K562 (cell line): ENCODE data around the gene CDKN2C. TPM values are rescaled to one million over a fixed set of nuclear protein-coding genes. Genes with fewer than 3 reads are reported as not detected.

Experiments used
- CAMTA2 ChIP-seq: fragments of 250-450 bp; sonication (Bioruptor Pico); conservative IDR thresholded peaks from 2 replicates; pipeline ENCODE4 v1.5.1; 2022
- CSDE1 ChIP-seq, 2 experiments: fragments of 450-650 bp; IDR thresholded peaks; 2 replicates each; pipeline ENCODE4 v1.6.1; 2016; ENCODE audit warnings: mild to moderate bottlenecking in 1 of 2
- FOXA3 ChIP-seq, 2 experiments: fragments of 450-650 bp in 1 of 2; sonication (generic) in 1 of 2; formaldehyde crosslinking; IDR thresholded peaks in 1 of 2; conservative IDR thresholded peaks in 1 of 2; 2 replicates each; pipeline versions ENCODE4 v1.4.0 to v1.8.0; 2020 to 2022; ENCODE audit warnings: mild to moderate bottlenecking in 2 of 2, missing genetic modification reagents in 1 of 2
- FOXP1 ChIP-seq: sonication (generic); formaldehyde crosslinking; IDR thresholded peaks from 2 replicates; pipeline ENCODE4 v1.8.0; 2022; ENCODE audit warnings: mild to moderate bottlenecking, missing genetic modification reagents
- GATAD2B ChIP-seq: fragments of 450-650 bp; IDR thresholded peaks from 2 replicates; pipeline ENCODE4 v1.6.1; 2017; ENCODE audit warnings: mild to moderate bottlenecking, borderline replicate concordance
- HMG20A ChIP-seq: fragments of 450-650 bp; formaldehyde crosslinking; conservative IDR thresholded peaks from 2 replicates; pipeline ENCODE4 v1.4.0; 2020; ENCODE audit warnings: mild to moderate bottlenecking, mixed read lengths
- HNRNPH1 ChIP-seq: fragments of 200-400 bp; formaldehyde crosslinking; optimal IDR thresholded peaks from 2 replicates; pipeline ENCODE3; 2017; ENCODE audit warnings: low read depth, mild to moderate bottlenecking, low read length, moderate library complexity
- MYC ChIP-seq, 2 experiments: fragments of 250-450 bp in 1 of 2; sonication (Bioruptor Pico) in 1 of 2; IDR thresholded peaks; 2 replicates each; pipeline versions ENCODE4 v1.5.1 to v1.6.1; 2012 to 2021; ENCODE audit warnings: low read depth in 2 of 2, borderline replicate concordance in 1 of 2, improper control_type of control experiment in 1 of 2, low read length in 1 of 2, mild to moderate bottlenecking in 1 of 2, moderate library complexity in 1 of 2
- NCOA2 ChIP-seq, 2 experiments: fragments of 450-650 bp; IDR thresholded peaks; 2 replicates each; pipeline ENCODE4 v1.6.1; 2018; ENCODE audit warnings: mild to moderate bottlenecking in 2 of 2, moderate library complexity in 1 of 2; ENCODE audit not compliant: partially characterized antibody in 2 of 2
- NRF1 ChIP-seq, 2 experiments: fragments of 450-650 bp; IDR thresholded peaks in 1 of 2; conservative IDR thresholded peaks in 1 of 2; 2 replicates each; pipeline ENCODE4 v1.6.1; 2014; ENCODE audit warnings: mild to moderate bottlenecking in 2 of 2
- SIRT6 ChIP-seq: IDR thresholded peaks from one replicate; pipeline ENCODE4 v1.6.1; 2012; ENCODE audit warnings: low read depth, mild to moderate bottlenecking, control low read depth, inconsistent platforms, low read length, moderate library complexity
- TEAD2 ChIP-seq: fragments of 450-650 bp; IDR thresholded peaks from 2 replicates; pipeline ENCODE4 v1.6.1; 2016; ENCODE audit warnings: missing genetic modification characterization, control low read depth, missing compliant biosample characterization
- ZC3H8 ChIP-seq: fragments of 450-650 bp; IDR thresholded peaks from 2 replicates; pipeline ENCODE4 v1.6.1; 2017
- ZNF41 ChIP-seq: fragments of 250-450 bp; sonication (Bioruptor Pico); conservative IDR thresholded peaks from 2 replicates; pipeline ENCODE4 v1.4.0; 2020; ENCODE audit warnings: mild to moderate bottlenecking
- ZNF436 ChIP-seq: fragments of 250-450, 450-650 bp; sonication (Bioruptor Pico); formaldehyde crosslinking; IDR thresholded peaks from 2 replicates; pipeline ENCODE4 v1.7.0; 2020; ENCODE audit warnings: mild to moderate bottlenecking
- ZNF586 ChIP-seq: fragments of 450-650 bp; formaldehyde crosslinking; conservative IDR thresholded peaks from 2 replicates; pipeline ENCODE4 v1.4.0; 2020; ENCODE audit warnings: mild to moderate bottlenecking, moderate library complexity
- polyA plus RNA-seq, 8 experiments: library from polyadenylated mRNA; depleted of rRNA in 4 of 8; stranded (reverse) in 5 of 8; unstranded in 3 of 8; fragments of >200 nt; fragmentation: Nextera tagmentation in 2 of 8; fragmentation: Illumina TruSeq in 1 of 8; extraction: Ambion mirVana in 2 of 8; extraction: Trizol in 1 of 8; gene quantifications; 2 replicates each; pipeline versions ENCODE4 v1.2.1 to v1.2.3, GENCODE V29; 2011 to 2014; ENCODE audit warnings: inconsistent platforms in 1 of 8, missing spikeins in 1 of 8
- total RNA-seq, 7 experiments: library from RNA; depleted of rRNA in 6 of 7; stranded (reverse); fragments of >200 nt in 6 of 7; fragmentation: Illumina TruSeq in 2 of 7; extraction: Trizol in 2 of 7; gene quantifications; 2 replicates each; pipeline versions ENCODE4 v1.2.1 to v1.2.3, GENCODE V29; 2011 to 2021; ENCODE audit warnings: low replicate concordance in 1 of 7
- TF ChIP-seq, protein P1 (sequence below): fragments of 250-450 bp; sonication (Bioruptor Pico); IDR thresholded peaks from 2 replicates; pipeline ENCODE4 v1.4.0; 2020
- TF ChIP-seq, protein P2 (sequence below), 2 experiments: IDR thresholded peaks; 2 replicates each; pipeline ENCODE4 v1.6.1; 2011; ENCODE audit warnings: borderline replicate concordance in 1 of 2, control low read depth in 1 of 2, low read depth in 1 of 2, low read length in 1 of 2, mild to moderate bottlenecking in 1 of 2, mixed read lengths in 1 of 2, moderate library complexity in 1 of 2; ENCODE audit not compliant: insufficient read depth in 1 of 2, insufficient read length in 1 of 2, poor library complexity in 1 of 2, severe bottlenecking in 1 of 2; ENCODE audit errors: extremely low read depth in 1 of 2
- TF ChIP-seq, protein P3 (sequence below), 2 experiments: fragments of 450-650 bp in 1 of 2; sonication (generic) in 1 of 2; formaldehyde crosslinking; conservative IDR thresholded peaks; 2 replicates each; pipeline versions ENCODE4 v1.4.0 to v1.8.1; 2020 to 2022; ENCODE audit warnings: mild to moderate bottlenecking in 1 of 2, missing genetic modification reagents in 1 of 2

Gene CDKN2C
- total and polyA plus RNA-seq, 9 of the 15 experiments (the other 6 are each of a cell fraction or from before 2014, with no cell fraction given), result 11.9 to 74.3 (median 45.9) TPM

DNA sequence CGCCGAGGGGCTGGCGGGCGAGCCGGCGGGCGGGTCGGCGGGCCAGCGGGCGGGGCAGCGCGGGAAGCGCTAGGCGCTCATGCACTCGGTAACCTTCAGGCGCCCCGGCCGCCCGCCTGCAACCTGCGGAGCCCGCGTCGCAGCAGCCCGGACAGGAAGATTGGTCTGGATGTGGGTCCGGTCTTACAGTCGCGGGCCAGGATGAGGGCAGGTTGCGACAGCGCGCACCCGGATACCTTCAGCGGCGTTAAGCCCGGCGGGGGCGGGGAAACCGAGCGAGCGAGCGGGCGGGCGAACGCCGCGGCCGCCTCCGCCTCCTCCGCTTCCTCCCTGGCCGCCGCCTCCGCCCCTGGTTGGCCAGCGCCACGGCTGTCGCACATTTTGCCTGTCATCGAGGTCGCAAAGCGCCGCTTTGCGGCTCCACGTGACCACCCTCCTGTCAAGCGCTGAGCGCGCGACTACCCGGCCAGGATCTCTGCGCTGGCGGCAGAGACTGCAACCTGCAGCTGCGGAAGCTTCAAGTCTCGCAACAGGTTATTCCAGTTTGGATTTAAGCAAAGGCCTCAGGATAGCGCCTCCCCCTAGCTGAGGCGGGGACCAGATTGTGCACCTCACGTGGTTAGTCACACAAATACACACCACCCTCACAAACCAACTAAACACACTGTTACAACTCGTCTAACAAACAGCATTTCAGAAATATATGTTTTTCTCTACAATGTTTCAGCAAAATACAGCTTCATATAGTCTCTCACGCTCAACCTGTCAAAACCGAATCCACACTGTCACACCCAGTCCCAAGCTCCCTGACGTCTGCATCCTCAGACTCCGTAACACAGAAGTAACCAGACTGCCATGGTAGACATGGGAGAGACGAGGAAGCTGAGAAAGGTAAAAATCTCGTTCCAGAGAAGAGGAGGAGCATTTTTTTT is 9.9 kb upstream of the CDKN2C start, which contains the start of gene FAF1 (continued):
- TF ChIP-seq, protein P1, sequence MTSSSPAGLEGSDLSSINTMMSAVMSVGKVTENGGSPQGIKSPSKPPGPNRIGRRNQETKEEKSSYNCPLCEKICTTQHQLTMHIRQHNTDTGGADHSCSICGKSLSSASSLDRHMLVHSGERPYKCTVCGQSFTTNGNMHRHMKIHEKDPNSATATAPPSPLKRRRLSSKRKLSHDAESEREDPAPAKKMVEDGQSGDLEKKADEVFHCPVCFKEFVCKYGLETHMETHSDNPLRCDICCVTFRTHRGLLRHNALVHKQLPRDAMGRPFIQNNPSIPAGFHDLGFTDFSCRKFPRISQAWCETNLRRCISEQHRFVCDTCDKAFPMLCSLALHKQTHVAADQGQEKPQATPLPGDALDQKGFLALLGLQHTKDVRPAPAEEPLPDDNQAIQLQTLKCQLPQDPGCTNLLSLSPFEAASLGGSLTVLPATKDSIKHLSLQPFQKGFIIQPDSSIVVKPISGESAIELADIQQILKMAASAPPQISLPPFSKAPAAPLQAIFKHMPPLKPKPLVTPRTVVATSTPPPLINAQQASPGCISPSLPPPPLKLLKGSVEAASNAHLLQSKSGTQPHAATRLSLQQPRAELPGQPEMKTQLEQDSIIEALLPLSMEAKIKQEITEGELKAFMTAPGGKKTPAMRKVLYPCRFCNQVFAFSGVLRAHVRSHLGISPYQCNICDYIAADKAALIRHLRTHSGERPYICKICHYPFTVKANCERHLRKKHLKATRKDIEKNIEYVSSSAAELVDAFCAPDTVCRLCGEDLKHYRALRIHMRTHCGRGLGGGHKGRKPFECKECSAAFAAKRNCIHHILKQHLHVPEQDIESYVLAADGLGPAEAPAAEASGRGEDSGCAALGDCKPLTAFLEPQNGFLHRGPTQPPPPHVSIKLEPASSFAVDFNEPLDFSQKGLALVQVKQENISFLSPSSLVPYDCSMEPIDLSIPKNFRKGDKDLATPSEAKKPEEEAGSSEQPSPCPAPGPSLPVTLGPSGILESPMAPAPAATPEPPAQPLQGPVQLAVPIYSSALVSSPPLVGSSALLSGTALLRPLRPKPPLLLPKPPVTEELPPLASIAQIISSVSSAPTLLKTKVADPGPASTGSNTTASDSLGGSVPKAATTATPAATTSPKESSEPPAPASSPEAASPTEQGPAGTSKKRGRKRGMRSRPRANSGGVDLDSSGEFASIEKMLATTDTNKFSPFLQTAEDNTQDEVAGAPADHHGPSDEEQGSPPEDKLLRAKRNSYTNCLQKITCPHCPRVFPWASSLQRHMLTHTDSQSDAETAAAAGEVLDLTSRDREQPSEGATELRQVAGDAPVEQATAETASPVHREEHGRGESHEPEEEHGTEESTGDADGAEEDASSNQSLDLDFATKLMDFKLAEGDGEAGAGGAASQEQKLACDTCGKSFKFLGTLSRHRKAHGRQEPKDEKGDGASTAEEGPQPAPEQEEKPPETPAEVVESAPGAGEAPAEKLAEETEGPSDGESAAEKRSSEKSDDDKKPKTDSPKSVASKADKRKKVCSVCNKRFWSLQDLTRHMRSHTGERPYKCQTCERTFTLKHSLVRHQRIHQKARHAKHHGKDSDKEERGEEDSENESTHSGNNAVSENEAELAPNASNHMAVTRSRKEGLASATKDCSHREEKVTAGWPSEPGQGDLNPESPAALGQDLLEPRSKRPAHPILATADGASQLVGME (CRISPR knock-in tag), result no peak
- TF ChIP-seq GATAD2B, result no peak; the same call in none of the 2 replicates
- peak in 1 of 2 experiments; percentile 79 for TF ChIP-seq NCOA2 (IDR thresholded peaks at IDR 0.05; ENCODE audit: partially characterized antibody in 2 of 2)
- peak; percentile 84 to 87 for TF ChIP-seq NRF1 (conservative IDR thresholded peaks at IDR 0.05 in 1 of 2, IDR thresholded peaks at IDR 0.05 in 1 of 2)
- no peak for TF ChIP-seq HMG20A
- no peak for TF ChIP-seq ZNF436 (CRISPR knock-in tag)
- TF ChIP-seq, protein P2, sequence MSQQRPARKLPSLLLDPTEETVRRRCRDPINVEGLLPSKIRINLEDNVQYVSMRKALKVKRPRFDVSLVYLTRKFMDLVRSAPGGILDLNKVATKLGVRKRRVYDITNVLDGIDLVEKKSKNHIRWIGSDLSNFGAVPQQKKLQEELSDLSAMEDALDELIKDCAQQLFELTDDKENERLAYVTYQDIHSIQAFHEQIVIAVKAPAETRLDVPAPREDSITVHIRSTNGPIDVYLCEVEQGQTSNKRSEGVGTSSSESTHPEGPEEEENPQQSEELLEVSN (IDR thresholded peaks at IDR 0.05; ENCODE audit: borderline replicate concordance in 1 of 2, extremely low read depth in 1 of 2, insufficient read depth in 1 of 2, insufficient read length in 1 of 2, low read depth in 1 of 2, low read length in 1 of 2, poor library complexity in 1 of 2, severe bottlenecking in 1 of 2), result peak; percentile 42 to 68
- no peak for TF ChIP-seq CAMTA2 (CRISPR knock-in tag)
- TF ChIP-seq FOXP1 (CRISPR knock-in tag), result peak; percentile 65
- TF ChIP-seq, protein P3, sequence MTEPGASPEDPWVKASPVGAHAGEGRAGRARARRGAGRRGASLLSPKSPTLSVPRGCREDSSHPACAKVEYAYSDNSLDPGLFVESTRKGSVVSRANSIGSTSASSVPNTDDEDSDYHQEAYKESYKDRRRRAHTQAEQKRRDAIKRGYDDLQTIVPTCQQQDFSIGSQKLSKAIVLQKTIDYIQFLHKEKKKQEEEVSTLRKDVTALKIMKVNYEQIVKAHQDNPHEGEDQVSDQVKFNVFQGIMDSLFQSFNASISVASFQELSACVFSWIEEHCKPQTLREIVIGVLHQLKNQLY (CRISPR knock-in tag; conservative IDR thresholded peaks at IDR 0.05), result no peak
- no peak; a peak in 1 of 4 replicates for TF ChIP-seq FOXA3 (CRISPR knock-in tag; conservative IDR thresholded peaks at IDR 0.05 in 1 of 2, IDR thresholded peaks at IDR 0.05 in 1 of 2)
- no peak for TF ChIP-seq HNRNPH1
- no peak for TF ChIP-seq ZNF586 (CRISPR knock-in tag)
- TF ChIP-seq TEAD2 (tag), result no peak
- no peak; a peak in 2 of 4 replicates for TF ChIP-seq CSDE1 (IDR thresholded peaks at IDR 0.05)
- 0 out of 2 replicates have a peak, but pooled peaks have one; percentile 20 for TF ChIP-seq ZNF41 (CRISPR knock-in tag)
- TF ChIP-seq SIRT6, result no peak
- no peak for TF ChIP-seq ZC3H8
- TF ChIP-seq MYC (IDR thresholded peaks at IDR 0.05; ENCODE audit: low read depth, low read length), result peak; percentile 99
- peak; percentile 84; the same call in 1 of the 2 replicates for TF ChIP-seq MYC (CRISPR knock-in tag; IDR thresholded peaks at IDR 0.05; ENCODE audit: borderline replicate concordance, low read depth)
